Kidney (tissue), 14 donors: ENCODE measurements around the gene NME8. TPM values are rescaled to one million over a fixed set of nuclear protein-coding genes. Genes with fewer than 3 reads are reported as not detected.

ENCODE experiments used
- DNase-seq, 5 donors: peaks; one replicate each; pipeline ENCODE4 v3.0.0-alpha.2; 2013 to 2020
- FAIRE-seq: peaks from 2 replicates; lab custom pipeline; 2012; peaks lifted over from hg19 to GRCh38; lab: Jason Lieb, UNC
- H3K27ac ChIP-seq, 2 donors: one replicate each; pipeline ENCODE4 v1.7.0; 2013; ENCODE audit warnings: low read depth in 2 of 2, low read length in 2 of 2, inconsistent platforms in 1 of 2
- H3K27me3 ChIP-seq: one replicate; pipeline ENCODE4 v1.7.1; 2013; ENCODE audit warnings: low read length, inconsistent platforms; ENCODE audit not compliant: control insufficient read depth, insufficient read depth
- H3K36me3 ChIP-seq, 3 donors: one replicate each; pipeline versions ENCODE4 v1.7.0 to v1.7.1; 2013; ENCODE audit warnings: low read length in 3 of 3, control low read depth in 1 of 3, inconsistent platforms in 1 of 3; ENCODE audit not compliant: insufficient read depth in 3 of 3, control insufficient read depth in 2 of 3
- H3K4me1 ChIP-seq, 3 donors: one replicate each; pipeline versions ENCODE4 v1.7.0 to v1.7.1; 2013; ENCODE audit warnings: low read length in 3 of 3, inconsistent platforms in 1 of 3, low read depth in 1 of 3; ENCODE audit not compliant: control insufficient read depth in 2 of 3, insufficient read depth in 2 of 3
- H3K4me3 ChIP-seq, 3 donors: one replicate each; pipeline versions ENCODE4 v1.7.0 to v1.8.1; 2013; ENCODE audit warnings: low read length in 3 of 3, control low read depth in 1 of 3, inconsistent platforms in 1 of 3
- H3K9ac ChIP-seq, 3 donors: one replicate each; pipeline versions ENCODE4 v1.7.0 to v1.7.1; 2013; ENCODE audit warnings: low read length in 3 of 3, control low read depth in 1 of 3, inconsistent platforms in 1 of 3
- H3K9me3 ChIP-seq, 3 donors: one replicate each; pipeline versions ENCODE4 v1.7.0 to v1.7.1; 2013; ENCODE audit warnings: low read length in 3 of 3, control low read depth in 1 of 3, inconsistent platforms in 1 of 3; ENCODE audit not compliant: control insufficient read depth in 2 of 3, insufficient read depth in 1 of 3
- CTCF ChIP-seq: IDR thresholded peaks from 3 replicates; pipeline ENCODE4 v1.5.1; 2012; ENCODE audit warnings: mild to moderate bottlenecking, moderate library complexity, borderline replicate concordance; ENCODE audit not compliant: insufficient read depth; ENCODE audit errors: extremely low read depth
- intact Hi-C: fragments of 100-400 bp; cut with DNase I; formaldehyde crosslinking; loops from one replicate; pipeline ENCODE4 v1.11.1; 2022
- polyA plus RNA-seq: library from polyadenylated mRNA; stranded (reverse); fragments of 350-450 nt; fragmentation: Illumina TruSeq; extraction: RNeasy Lipid Tissue Mini Kit (QIAGEN cat#74804); gene quantifications from one replicate; pipeline ENCODE4 v1.2.3, GENCODE V29; 2014; ENCODE audit warnings: low read depth, low replicate concordance; ENCODE audit not compliant: insufficient read depth
- total RNA-seq: library from RNA; stranded (reverse); fragmentation: NEBNext Ultra II Directional; extraction: Animal tissue kit (Norgen Biotek cat#: 25700); gene quantifications from one replicate; pipeline ENCODE4 v1.2.1, GENCODE V29; 2021
- donor health status: control.
- donor health status: control.
- donor health status: control.
- donor health status: control.
- donor health status: control.
- donor health status: DM: yes; HTN: yes; CAD: no.
- donor health status: Normal renal cell carcinoma (clear cell type).

The NME8 gene
- total and polyA plus RNA-seq, 2 donors from 2014 or later: 0.44 to 1.2 TPM

- Histone ChIP-seq H3K9me3 (peaks cover 0 to 3% (median 0%) of the 10 kb centered on the region in 3 donors), H3K9ac (no peak overlapping the region), H3K36me3 (no peaks in the 10 kb centered on the region), H3K4me1 (no peaks in the 10 kb centered on the region), H3K27ac (no peak overlapping the region), H3K27me3 (no peaks in the 10 kb centered on the region), H3K4me3 (no peak overlapping the region)
- TF ChIP-seq CTCF: no peak
- intact Hi-C loops: no loop called here
- FAIRE-seq (peak; percentile 29), DNase-seq (no peak)
Measured at GRCh38 chr7:37820708-37821468, 27.5 kb upstream of the NME8 start.

GRCh38 chr7:37822946-37823345 is 25.5 kb upstream of the NME8 start:
- Histone ChIP-seq H3K36me3 (no peaks in the 10 kb centered on the region), H3K27me3 (no peaks in the 10 kb centered on the region), H3K4me1 (no peaks in the 10 kb centered on the region), H3K9me3 (peaks cover 0 to 3% (median 0%) of the 10 kb centered on the region in 3 donors), H3K27ac (no peak overlapping the region), H3K9ac (no peak overlapping the region), H3K4me3 (no peak overlapping the region)
- intact Hi-C loops: no loop called here
- DNase-seq (no peak), FAIRE-seq (no peak)
- no peak for TF ChIP-seq CTCF

- TF ChIP-seq CTCF: no peak
- Histone ChIP-seq H3K4me3 (no peak overlapping the region), H3K4me1 (no peaks in the 10 kb centered on the region), H3K36me3 (no peaks in the 10 kb centered on the region), H3K9ac (no peak overlapping the region), H3K27ac (no peak overlapping the region), H3K27me3 (no peaks in the 10 kb centered on the region), H3K9me3 (peaks cover 0 to 3% (median 0%) of the 10 kb centered on the region in 3 donors)
- DNase-seq (no peak), FAIRE-seq (no peak)
- intact Hi-C loops: no loop called here
Measured at GRCh38 chr7:37823557-37823956, 24.8 kb upstream of the NME8 start.
